Measurements from ENCODE around the gene MYO18A.

Gene MYO18A

GRCh38 chr17:29070308-29070707 is 109.9 kb downstream of the MYO18A start:
- Histone ChIP-seq H3K9me3 (ENCODE audit: insufficient read depth, low read length) (no peaks in the 10 kb centered on the region), H2AFZ (ENCODE audit: low read depth, low read length) (no peak overlapping the region), H3K27ac (ENCODE audit: low read length) (no peak overlapping the region), H3K79me2 (ENCODE audit: low read length) (no peaks in the 10 kb centered on the region), H3K4me2 (ENCODE audit: low read length) (no peak overlapping the region), H3K27me3 (ENCODE audit: low read depth, low read length) (0 out of 2 replicates have a peak, but pooled peaks cover 5% of the 10 kb centered on the region), H3K4me3 (ENCODE audit: low read length) (no peak overlapping the region), H3K36me3 (replicated peaks; ENCODE audit: low read depth, low read length) (no peaks in the 10 kb centered on the region), H4K20me1 (ENCODE audit: insufficient read depth, low read length) (no peaks in the 10 kb centered on the region), H3K4me1 (ENCODE audit: low read length) (no peaks in the 10 kb centered on the region), H3K9ac (ENCODE audit: low read length) (no peak overlapping the region)
- TF ChIP-seq CTCF (IDR thresholded peaks at IDR 0.05; ENCODE audit: low read depth, low read length) (no peak), EZH2phosphoT487 (IDR thresholded peaks at IDR 0.05; ENCODE audit: low read depth) (no peak)

GRCh38 chr17:29069526-29070041 is 110.6 kb downstream of the MYO18A start:
- Histone ChIP-seq H3K27me3 (ENCODE audit: low read depth, low read length) (0 out of 2 replicates have a peak, but pooled peaks cover 5% of the 10 kb centered on the region), H3K4me1 (ENCODE audit: low read length) (no peaks in the 10 kb centered on the region), H3K4me3 (ENCODE audit: low read length) (no peak overlapping the region), H3K9me3 (ENCODE audit: insufficient read depth, low read length) (no peaks in the 10 kb centered on the region), H2AFZ (ENCODE audit: low read depth, low read length) (no peak overlapping the region), H3K4me2 (ENCODE audit: low read length) (no peak overlapping the region), H4K20me1 (ENCODE audit: insufficient read depth, low read length) (no peaks in the 10 kb centered on the region), H3K79me2 (ENCODE audit: low read length) (no peaks in the 10 kb centered on the region), H3K36me3 (replicated peaks; ENCODE audit: low read depth, low read length) (no peaks in the 10 kb centered on the region), H3K27ac (ENCODE audit: low read length) (no peak overlapping the region), H3K9ac (ENCODE audit: low read length) (no peak overlapping the region)
- TF ChIP-seq CTCF (IDR thresholded peaks at IDR 0.05; ENCODE audit: low read depth, low read length) (no peak), EZH2phosphoT487 (IDR thresholded peaks at IDR 0.05; ENCODE audit: low read depth) (no peak)

GRCh38 chr17:29068818-29069217 is 111.4 kb downstream of the MYO18A start:
- Histone ChIP-seq H3K79me2 (ENCODE audit: low read length) (no peaks in the 10 kb centered on the region), H3K9ac (ENCODE audit: low read length) (no peak overlapping the region), H2AFZ (ENCODE audit: low read depth, low read length) (no peak overlapping the region), H3K36me3 (replicated peaks; ENCODE audit: low read depth, low read length) (no peaks in the 10 kb centered on the region), H3K27me3 (ENCODE audit: low read depth, low read length) (0 out of 2 replicates have a peak, but pooled peaks cover 5% of the 10 kb centered on the region), H3K9me3 (ENCODE audit: insufficient read depth, low read length) (no peaks in the 10 kb centered on the region), H4K20me1 (ENCODE audit: insufficient read depth, low read length) (no peaks in the 10 kb centered on the region), H3K4me3 (ENCODE audit: low read length) (no peak overlapping the region), H3K4me2 (ENCODE audit: low read length) (no peak overlapping the region), H3K27ac (ENCODE audit: low read length) (no peak overlapping the region), H3K4me1 (ENCODE audit: low read length) (no peaks in the 10 kb centered on the region)
- TF ChIP-seq EZH2phosphoT487 (IDR thresholded peaks at IDR 0.05; ENCODE audit: low read depth): no peak
- no peak for TF ChIP-seq CTCF (IDR thresholded peaks at IDR 0.05; ENCODE audit: low read depth, low read length)

GRCh38 chr17:29066606-29067005 is 113.6 kb downstream of the MYO18A start:
- Histone ChIP-seq H3K27me3 (ENCODE audit: low read depth, low read length) (0 out of 2 replicates have a peak, but pooled peaks cover 5% of the 10 kb centered on the region), H3K9ac (ENCODE audit: low read length) (no peak overlapping the region), H3K79me2 (ENCODE audit: low read length) (no peaks in the 10 kb centered on the region), H3K36me3 (replicated peaks; ENCODE audit: low read depth, low read length) (no peaks in the 10 kb centered on the region), H3K9me3 (ENCODE audit: insufficient read depth, low read length) (no peaks in the 10 kb centered on the region), H3K4me3 (ENCODE audit: low read length) (no peak overlapping the region), H2AFZ (ENCODE audit: low read depth, low read length) (no peak overlapping the region), H3K4me2 (ENCODE audit: low read length) (no peak overlapping the region), H3K4me1 (ENCODE audit: low read length) (no peaks in the 10 kb centered on the region), H3K27ac (ENCODE audit: low read length) (no peak overlapping the region), H4K20me1 (ENCODE audit: insufficient read depth, low read length) (no peaks in the 10 kb centered on the region)
- no peak for TF ChIP-seq EZH2phosphoT487 (IDR thresholded peaks at IDR 0.05; ENCODE audit: low read depth)
- TF ChIP-seq CTCF (IDR thresholded peaks at IDR 0.05; ENCODE audit: low read depth, low read length): no peak
